Upper lobe of left lung (tissue), 6 donors: ENCODE results near the gene FNDC11. TPM values are rescaled to one million over a fixed set of nuclear protein-coding genes. Genes with fewer than 3 reads are reported as not detected.
A peak's percentile ranks its signal among the peaks of the same experiment; 100 is the strongest.

Experiments used
- ATAC-seq, 2 donors: fragments of 200-7000 bp; cut with Tn5 transposase; one replicate each; pipeline ENCODE4 v1.9.1; 2022; ENCODE audit warnings: mild to moderate bottlenecking in 2 of 2, moderate library complexity in 2 of 2; ENCODE audit not compliant: low FRiP score in 2 of 2
- DNase-seq, 2 donors: peaks; one replicate each; pipeline ENCODE4 v3.0.0-alpha.2; 2019 to 2020
- H3K27ac ChIP-seq, 4 donors: fragments of 200-600 bp; sonication (generic); one replicate each; pipeline ENCODE4 v1.5.1; 2016 to 2019
- H3K27me3 ChIP-seq, 4 donors: fragments of 200-600 bp; sonication (generic); one replicate each; pipeline ENCODE4 v1.5.1; 2017 to 2019
- H3K36me3 ChIP-seq, 4 donors: fragments of 200-600 bp; sonication (generic); one replicate each; pipeline ENCODE4 v1.5.1; 2016 to 2019
- H3K4me1 ChIP-seq, 4 donors: fragments of 200-600 bp; sonication (generic); one replicate each; pipeline ENCODE4 v1.5.1; 2018 to 2019
- H3K4me3 ChIP-seq, 4 donors: fragments of 200-600 bp; sonication (generic); one replicate each; pipeline ENCODE4 v1.5.1; 2017 to 2019; ENCODE audit warnings: mild to moderate bottlenecking in 2 of 4, moderate library complexity in 1 of 4
- H3K9me3 ChIP-seq, 4 donors: fragments of 200-600 bp; sonication (generic); one replicate each; pipeline ENCODE4 v1.5.1; 2018 to 2019
- CTCF ChIP-seq, 6 experiments: fragments of 450-650 bp in 4 of 6; fragments of 200-600 bp in 2 of 6; sonication (generic) in 2 of 6; IDR thresholded peaks; one replicate each; pipeline ENCODE4 v1.5.1; 2016 to 2019; ENCODE audit warnings: antibody characterized with exemption in 6 of 6
- EP300 ChIP-seq, 4 donors: sonication (generic); formaldehyde crosslinking; IDR thresholded peaks; one replicate each; pipeline ENCODE4 v1.5.1; 2017; ENCODE audit warnings: antibody characterized with exemption in 4 of 4, control low read depth in 2 of 4
- POLR2A ChIP-seq, 4 donors: fragments of 450-650 bp; IDR thresholded peaks; one replicate each; pipeline ENCODE4 v1.5.1; 2016 to 2017; ENCODE audit warnings: antibody characterized with exemption in 4 of 4, mild to moderate bottlenecking in 2 of 4
- POLR2AphosphoS5 ChIP-seq, 2 donors: sonication (generic); formaldehyde crosslinking; IDR thresholded peaks; one replicate each; pipeline ENCODE4 v1.5.1; 2017; ENCODE audit warnings: antibody characterized with exemption in 2 of 2
- WGBS, 2 donors: methylation state at CpG; one replicate each; pipeline ENCODE4 v1.1.5; 2017 to 2018; 5-methylcytosine and 5-hydroxymethylcytosine counted together
- total RNA-seq, 6 donors: library from RNA; depleted of rRNA in 4 of 6; stranded (reverse); fragments of >200 nt in 4 of 6; gene quantifications; one replicate each; pipeline versions ENCODE4 v1.1.0 to v1.2.1, GENCODE V29; 2016 to 2021
- donor health status: DM: no; HTN: no; CAD: no; lungs with moderate emphysema.
- donor health status: DM: no; HTN: yes; CAD: no; lungs with severe emphysema.

Gene FNDC11
- total RNA-seq, 6 donors from 2014 or later: 0.29 to 6.5 (median 1.4) TPM

DNA sequence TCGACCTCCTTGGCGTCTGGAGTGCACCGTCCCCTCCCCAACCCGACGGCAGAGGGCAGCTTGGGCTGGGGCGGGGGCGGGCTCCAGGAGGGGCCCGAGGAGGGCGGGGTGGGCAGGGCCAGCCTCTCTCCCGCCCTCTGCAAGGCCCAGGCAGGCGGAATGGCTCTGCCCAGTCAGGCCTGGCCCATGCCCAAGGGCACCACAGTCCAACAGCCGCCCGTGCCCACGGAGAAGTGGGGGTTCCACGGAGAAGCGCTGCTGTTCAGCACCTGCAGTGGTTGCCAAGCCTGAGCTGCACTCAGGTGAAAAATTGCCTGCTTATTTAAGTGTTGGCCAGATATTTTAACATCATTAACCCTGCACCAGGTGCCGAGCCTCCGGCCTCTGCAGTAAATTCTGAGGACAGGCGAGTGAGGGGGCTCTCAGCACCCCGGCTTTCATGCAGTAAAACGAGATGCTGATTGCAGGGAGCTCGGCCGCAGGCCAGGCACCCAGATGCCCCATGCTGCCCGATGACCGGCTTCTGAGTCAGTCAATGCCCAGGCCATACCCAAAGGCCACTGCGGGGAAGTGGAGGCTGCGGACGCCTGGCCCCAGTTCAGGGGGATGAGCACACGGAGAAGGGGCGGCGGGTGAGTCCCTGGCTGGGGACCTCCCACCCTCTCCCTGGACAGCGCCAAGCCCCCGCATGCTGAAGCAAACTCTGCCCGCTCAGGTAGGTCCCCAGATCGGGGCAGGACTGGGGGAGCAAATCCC, 6.1 kb upstream of the FNDC11 start, which contains the start of gene SRMS:
SRMS (minus strand) TSS at position 25 of the 756 bp plus-strand sequence. CDS start 286 bp downstream, outside the sequence.
- peaks cover under 1 to 16% (median 4%) of the 10 kb centered on the region in 4 donors for H3K4me1 ChIP-seq
- no peak within 1 kb of the TSS for H3K4me3 ChIP-seq
- H3K27me3 ChIP-seq: peaks cover 0 to 27% (median 5%) of the 10 kb centered on the region in 4 donors
- H3K9me3 ChIP-seq: no peaks in the 10 kb centered on the region
- WGBS, 2 donors: 74 to 88% methylated on average over 6 to 24 of the region's 35 CpGs
- no peak for TF ChIP-seq CTCF (IDR thresholded peaks at IDR 0.05)
- no peak for TF ChIP-seq POLR2AphosphoS5 (IDR thresholded peaks at IDR 0.05)
- TF ChIP-seq POLR2A (IDR thresholded peaks at IDR 0.05): no peak
- no peak for TF ChIP-seq EP300 (IDR thresholded peaks at IDR 0.05)
- peak in 1 of 2 donors; percentile 58 for DNase-seq
- ATAC-seq: no peak
- no peaks in the 10 kb centered on the region for H3K36me3 ChIP-seq
- H3K27ac ChIP-seq: no peak within 1 kb of the TSS

DNA sequence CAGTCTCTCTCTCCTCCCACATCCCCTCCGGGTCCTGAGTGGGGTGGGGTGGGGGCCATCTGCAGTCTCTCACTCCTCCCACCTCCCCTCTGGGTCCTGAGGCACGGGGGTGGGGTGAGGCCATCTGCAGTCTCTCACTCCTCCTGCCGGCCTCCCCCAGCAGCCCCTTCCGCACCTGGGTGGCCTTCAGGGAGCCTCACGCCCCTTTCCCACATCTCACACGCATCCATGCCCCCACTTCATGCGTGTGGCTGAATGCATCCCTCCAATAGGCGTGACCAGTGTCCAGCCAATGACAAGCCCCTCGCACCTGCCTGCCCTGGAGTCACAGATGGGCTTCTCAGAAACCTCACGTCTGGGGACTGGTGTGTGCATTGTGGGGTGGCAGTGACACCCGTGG, 5.4 kb upstream of the FNDC11 start:
- ATAC-seq: no peak
- Histone ChIP-seq H3K27me3 (peaks cover 0 to 27% (median 5%) of the 10 kb centered on the region in 4 donors), H3K36me3 (no peaks in the 10 kb centered on the region), H3K27ac (no peak overlapping the region), H3K4me1 (peaks cover 3 to 22% (median 11%) of the 10 kb centered on the region in 4 donors), H3K4me3 (no peak overlapping the region), H3K9me3 (no peaks in the 10 kb centered on the region)
- WGBS, 2 donors: 48 to 54% methylated on average over 10 to 11 of the region's 11 CpGs
- TF ChIP-seq POLR2AphosphoS5 (IDR thresholded peaks at IDR 0.05) (no peak), CTCF (IDR thresholded peaks at IDR 0.05) (no peak), EP300 (IDR thresholded peaks at IDR 0.05) (no peak), POLR2A (IDR thresholded peaks at IDR 0.05) (no peak)
- DNase-seq: peak in 1 of 2 donors; percentile 49

GRCh38 chr20:63549019-63549418, 4.9 kb upstream of the FNDC11 start:
- WGBS, 2 donors: 28 to 41% methylated on average over 8 to 14 of the region's 25 CpGs
- Histone ChIP-seq H3K27me3 (peaks cover 0 to 27% (median 5%) of the 10 kb centered on the region in 4 donors), H3K4me3 (no peak overlapping the region), H3K36me3 (no peaks in the 10 kb centered on the region), H3K9me3 (no peaks in the 10 kb centered on the region), H3K4me1 (peaks cover 5 to 27% (median 16%) of the 10 kb centered on the region in 4 donors), H3K27ac (no peak overlapping the region)
- TF ChIP-seq POLR2A (IDR thresholded peaks at IDR 0.05) (no peak), CTCF (IDR thresholded peaks at IDR 0.05) (no peak), EP300 (IDR thresholded peaks at IDR 0.05) (no peak), POLR2AphosphoS5 (IDR thresholded peaks at IDR 0.05) (no peak)
- DNase-seq (no peak), ATAC-seq (no peak)

DNA sequence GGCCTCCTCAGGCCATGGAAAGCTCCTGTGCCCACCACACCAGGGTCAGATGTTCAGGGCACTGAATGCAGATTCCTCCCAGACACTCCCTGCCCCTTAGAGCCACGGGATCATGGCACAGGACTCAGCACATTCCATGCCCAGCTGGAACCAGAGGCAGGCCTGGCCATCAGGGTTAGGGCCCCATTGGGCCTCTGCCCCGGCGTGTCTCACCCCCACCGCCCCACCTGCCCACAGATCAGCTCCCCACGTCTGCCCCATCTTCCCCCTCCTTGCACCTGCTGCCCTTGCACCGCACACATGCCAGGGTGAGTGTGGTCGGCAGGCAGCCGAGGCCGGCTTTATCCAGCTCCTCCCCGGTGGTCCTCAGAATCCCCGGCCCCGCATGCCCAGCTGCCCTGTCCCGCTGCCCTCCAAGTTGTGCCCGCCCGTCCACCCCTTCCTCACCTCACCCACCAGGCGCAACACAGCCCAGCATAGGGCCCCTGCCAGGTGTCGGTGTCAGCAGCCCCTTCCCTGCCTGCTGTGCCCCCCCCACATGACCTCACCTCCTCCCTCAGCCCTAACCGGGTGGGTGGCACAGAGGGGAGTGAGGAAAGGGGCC, 4.2 kb upstream of the FNDC11 start:
- no peak for TF ChIP-seq CTCF (IDR thresholded peaks at IDR 0.05)

More for the DNA sequence above, 4.2 kb upstream of the FNDC11 start:
- H3K4me3 ChIP-seq: no peak overlapping the region
- H3K36me3 ChIP-seq: no peaks in the 10 kb centered on the region
- H3K27me3 ChIP-seq: peaks cover 0 to 27% (median 5%) of the 10 kb centered on the region in 4 donors
- H3K9me3 ChIP-seq: no peaks in the 10 kb centered on the region
- 79 to 86% methylated on average over 11 to 18 of the region's 18 CpGs for WGBS, 2 donors
- H3K27ac ChIP-seq: no peak overlapping the region
- no peak for ATAC-seq
- H3K4me1 ChIP-seq: peaks cover 10 to 32% (median 21%) of the 10 kb centered on the region in 4 donors
- DNase-seq: peak in 1 of 2 donors; percentile 74
